HG03575 (cell line): ENCODE measurements around the gene SMAD7.

Experiments
- ATAC-seq: cut with Tn5 transposase; IDR thresholded peaks from one replicate; pipeline ENCODE4 v1.9.1; 2021; ENCODE audit not compliant: unreplicated experiment, insufficient number of reproducible peaks, low FRiP score; ENCODE audit errors: extremely low read depth

SMAD7 gene

GRCh38 chr18:48950536-48951447 lies at the start of gene SMAD7:
SMAD7 (minus strand) TSS chr18:48950965; CDS start chr18:48950424, 541 bp downstream.
- no peak for ATAC-seq

- no peak for ATAC-seq
These were observed 48.8 kb upstream of the SMAD7 start for GRCh38 chr18:48999569-48999968.

GRCh38 chr18:48997985-48998831 lies 47.4 kb upstream of the SMAD7 start:
- ATAC-seq = no peak

- no peak for ATAC-seq
These were observed 46.9 kb upstream of the SMAD7 start for GRCh38 chr18:48997681-48997984.

GRCh38 chr18:48996901-48997463 lies 46.2 kb upstream of the SMAD7 start:
- ATAC-seq = no peak

- ATAC-seq = no peak
These were observed 45.3 kb upstream of the SMAD7 start for GRCh38 chr18:48996041-48996440.

GRCh38 chr18:48994926-48995835 lies 44.4 kb upstream of the SMAD7 start:
- no peak for ATAC-seq

GRCh38 chr18:48994044-48994651 lies 43.4 kb upstream of the SMAD7 start:
- ATAC-seq = no peak

GRCh38 chr18:48993586-48993985 lies 42.8 kb upstream of the SMAD7 start:
- no peak for ATAC-seq

GRCh38 chr18:48992791-48993555 lies 42.2 kb upstream of the SMAD7 start:
- no peak for ATAC-seq

- no peak for ATAC-seq
These were observed 41.4 kb upstream of the SMAD7 start for GRCh38 chr18:48992133-48992532.

GRCh38 chr18:48991676-48992075 lies 40.9 kb upstream of the SMAD7 start:
- no peak for ATAC-seq

- ATAC-seq = no peak
These were observed 40.5 kb upstream of the SMAD7 start for GRCh38 chr18:48991319-48991660.

- no peak for ATAC-seq
These were observed 39.9 kb upstream of the SMAD7 start for GRCh38 chr18:48990481-48991318.

GRCh38 chr18:48989304-48990303 lies 38.8 kb upstream of the SMAD7 start:
- ATAC-seq = no peak
